ENCODE data around the gene ARHGAP22. TPM values are rescaled to one million over a fixed set of nuclear protein-coding genes. Genes with fewer than 3 reads are reported as not detected.

ARHGAP22 gene
- total RNA-seq, 1 donor from 2014 or later, result 0.82 TPM

DNA sequence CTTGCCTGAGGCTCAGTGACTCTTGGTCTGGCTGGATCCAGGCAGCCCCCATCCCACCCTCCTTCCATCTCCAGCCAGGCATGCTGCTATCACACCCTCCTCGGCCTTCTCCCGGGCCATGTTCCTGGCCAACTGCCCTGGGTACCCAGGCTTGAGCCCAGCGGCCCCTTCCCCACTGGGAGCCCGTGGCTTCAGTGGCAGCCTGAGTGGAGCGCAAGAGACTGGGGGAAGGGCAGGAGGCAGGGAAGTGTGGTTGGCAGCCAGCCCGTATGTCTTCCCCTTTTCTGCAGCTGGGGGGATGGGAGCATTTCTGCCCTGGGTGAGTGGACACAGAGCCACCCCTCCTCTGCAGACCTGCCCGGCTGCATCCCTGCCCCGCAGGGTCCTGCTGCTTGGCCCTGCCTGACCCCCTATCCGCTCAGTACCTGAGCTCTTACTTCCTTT is 148.5 kb downstream of the ARHGAP22 start:
- no peak overlapping the region for H3K4me3 Mint-ChIP-seq
- CTCF ChIA-PET, result no interaction called here
- TF ChIP-seq, protein P1, sequence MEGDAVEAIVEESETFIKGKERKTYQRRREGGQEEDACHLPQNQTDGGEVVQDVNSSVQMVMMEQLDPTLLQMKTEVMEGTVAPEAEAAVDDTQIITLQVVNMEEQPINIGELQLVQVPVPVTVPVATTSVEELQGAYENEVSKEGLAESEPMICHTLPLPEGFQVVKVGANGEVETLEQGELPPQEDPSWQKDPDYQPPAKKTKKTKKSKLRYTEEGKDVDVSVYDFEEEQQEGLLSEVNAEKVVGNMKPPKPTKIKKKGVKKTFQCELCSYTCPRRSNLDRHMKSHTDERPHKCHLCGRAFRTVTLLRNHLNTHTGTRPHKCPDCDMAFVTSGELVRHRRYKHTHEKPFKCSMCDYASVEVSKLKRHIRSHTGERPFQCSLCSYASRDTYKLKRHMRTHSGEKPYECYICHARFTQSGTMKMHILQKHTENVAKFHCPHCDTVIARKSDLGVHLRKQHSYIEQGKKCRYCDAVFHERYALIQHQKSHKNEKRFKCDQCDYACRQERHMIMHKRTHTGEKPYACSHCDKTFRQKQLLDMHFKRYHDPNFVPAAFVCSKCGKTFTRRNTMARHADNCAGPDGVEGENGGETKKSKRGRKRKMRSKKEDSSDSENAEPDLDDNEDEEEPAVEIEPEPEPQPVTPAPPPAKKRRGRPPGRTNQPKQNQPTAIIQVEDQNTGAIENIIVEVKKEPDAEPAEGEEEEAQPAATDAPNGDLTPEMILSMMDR (IDR thresholded peaks at IDR 0.05), result no peak
- peaks cover 10% of the 10 kb centered on the region for H3K4me1 Mint-ChIP-seq
- peak; percentile 37 for ATAC-seq (ENCODE audit: low read depth)
- H3K36me3 Mint-ChIP-seq (ENCODE audit: low read depth), result no peaks in the 10 kb centered on the region
- DNase-seq, result peak; percentile 15
- intact Hi-C loops (cut with micrococcal nuclease), result no loop called here
- H3K27me3 Mint-ChIP-seq, result no peaks in the 10 kb centered on the region
- no peak overlapping the region for H3K27ac Mint-ChIP-seq
- POLR2A ChIA-PET, result no interaction called here
- no peaks in the 10 kb centered on the region for H3K9me3 Mint-ChIP-seq

DNA sequence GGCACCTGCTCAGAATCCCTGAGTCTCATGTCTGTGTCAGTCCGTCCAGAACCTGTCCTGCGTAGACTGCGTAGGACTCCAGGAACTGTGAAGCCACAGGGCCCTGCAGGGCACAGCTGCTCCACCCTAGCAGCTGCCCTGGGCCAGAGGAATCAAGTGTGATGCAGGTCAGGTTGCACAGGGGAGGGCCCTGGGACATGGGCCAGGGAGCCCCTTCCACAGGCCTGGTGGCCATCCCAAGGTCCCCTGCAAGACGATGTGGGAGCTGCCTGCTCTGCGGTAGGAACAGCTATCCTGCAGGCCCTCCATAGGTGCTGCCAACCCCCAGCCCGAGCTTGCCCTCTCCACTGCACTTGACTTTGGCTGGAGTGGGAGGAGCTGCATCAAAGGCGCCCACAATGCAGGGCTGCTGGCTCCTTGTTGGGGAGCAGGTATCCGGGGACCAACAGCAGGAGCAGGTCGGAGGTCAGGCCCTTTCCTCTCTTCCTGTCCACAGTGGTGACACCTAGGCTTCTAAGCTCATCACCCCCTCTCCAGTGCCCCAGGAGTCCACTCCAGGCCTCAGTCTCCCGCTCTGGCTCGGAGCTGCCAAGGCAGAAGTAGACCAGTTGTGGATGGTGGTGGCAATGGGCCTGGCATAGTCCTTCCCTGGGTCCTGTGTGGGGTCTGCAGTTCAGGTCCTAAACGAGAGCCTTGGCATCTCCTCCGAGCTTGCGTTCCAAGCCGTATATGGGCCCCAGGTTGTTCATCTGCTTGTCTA is 149.3 kb downstream of the ARHGAP22 start:
- TF ChIP-seq, protein P1 (IDR thresholded peaks at IDR 0.05), result no peak
- intact Hi-C loops (cut with micrococcal nuclease), result no loop called here
- Mint-ChIP-seq H3K36me3 (ENCODE audit: low read depth) (no peaks in the 10 kb centered on the region), H3K4me3 (no peak overlapping the region), H3K27me3 (no peaks in the 10 kb centered on the region), H3K4me1 (peaks cover 10% of the 10 kb centered on the region), H3K27ac (no peak overlapping the region), H3K9me3 (no peaks in the 10 kb centered on the region)
- ATAC-seq (ENCODE audit: low read depth) (no peak), DNase-seq (peak; percentile 10)
- CTCF ChIA-PET, result no interaction called here
- POLR2A ChIA-PET, result no interaction called here

DNA sequence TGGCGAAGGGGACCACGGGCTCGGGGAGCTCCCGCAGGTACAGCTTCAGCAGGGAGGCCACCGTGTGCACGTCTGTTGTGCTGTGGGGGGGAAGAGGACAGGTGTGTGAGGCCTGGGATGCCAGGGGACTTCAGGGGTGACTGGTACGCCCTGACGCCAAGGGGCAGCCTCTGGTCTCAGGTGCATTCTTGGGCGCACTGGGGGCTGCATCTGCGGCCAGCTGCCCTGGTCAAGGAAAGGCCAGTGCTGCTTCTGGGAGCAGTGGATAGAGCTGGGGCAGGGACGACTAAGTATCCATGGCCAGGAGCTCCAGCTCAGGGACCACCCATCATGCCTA is 149.8 kb downstream of the ARHGAP22 start:
- no peak for ATAC-seq (ENCODE audit: low read depth)
- ChIA-PET POLR2A (no interaction called here), CTCF (no interaction called here)
- Mint-ChIP-seq H3K4me3 (no peak overlapping the region), H3K36me3 (ENCODE audit: low read depth) (no peaks in the 10 kb centered on the region), H3K27ac (no peak overlapping the region), H3K4me1 (peaks cover 10% of the 10 kb centered on the region), H3K27me3 (no peaks in the 10 kb centered on the region), H3K9me3 (no peaks in the 10 kb centered on the region)
- TF ChIP-seq, protein P1 (IDR thresholded peaks at IDR 0.05), result no peak
- no peak for DNase-seq
- intact Hi-C loops (cut with micrococcal nuclease), result no loop called here

GRCh38 chr10:48454302-48455054 is 150.4 kb downstream of the ARHGAP22 start:
- POLR2A ChIA-PET, result no interaction called here
- peaks cover 10% of the 10 kb centered on the region for H3K4me1 Mint-ChIP-seq
- no peaks in the 10 kb centered on the region for H3K9me3 Mint-ChIP-seq
- CTCF ChIA-PET, result no interaction called here
- H3K4me3 Mint-ChIP-seq, result no peak overlapping the region
- H3K27me3 Mint-ChIP-seq, result no peaks in the 10 kb centered on the region
- H3K27ac Mint-ChIP-seq, result no peak overlapping the region
- ATAC-seq (ENCODE audit: low read depth) (no peak), DNase-seq (peak; percentile 7)
- intact Hi-C loops (cut with micrococcal nuclease), result no loop called here
- TF ChIP-seq, protein P1 (IDR thresholded peaks at IDR 0.05), result no peak
- H3K36me3 Mint-ChIP-seq (ENCODE audit: low read depth), result no peaks in the 10 kb centered on the region

DNA sequence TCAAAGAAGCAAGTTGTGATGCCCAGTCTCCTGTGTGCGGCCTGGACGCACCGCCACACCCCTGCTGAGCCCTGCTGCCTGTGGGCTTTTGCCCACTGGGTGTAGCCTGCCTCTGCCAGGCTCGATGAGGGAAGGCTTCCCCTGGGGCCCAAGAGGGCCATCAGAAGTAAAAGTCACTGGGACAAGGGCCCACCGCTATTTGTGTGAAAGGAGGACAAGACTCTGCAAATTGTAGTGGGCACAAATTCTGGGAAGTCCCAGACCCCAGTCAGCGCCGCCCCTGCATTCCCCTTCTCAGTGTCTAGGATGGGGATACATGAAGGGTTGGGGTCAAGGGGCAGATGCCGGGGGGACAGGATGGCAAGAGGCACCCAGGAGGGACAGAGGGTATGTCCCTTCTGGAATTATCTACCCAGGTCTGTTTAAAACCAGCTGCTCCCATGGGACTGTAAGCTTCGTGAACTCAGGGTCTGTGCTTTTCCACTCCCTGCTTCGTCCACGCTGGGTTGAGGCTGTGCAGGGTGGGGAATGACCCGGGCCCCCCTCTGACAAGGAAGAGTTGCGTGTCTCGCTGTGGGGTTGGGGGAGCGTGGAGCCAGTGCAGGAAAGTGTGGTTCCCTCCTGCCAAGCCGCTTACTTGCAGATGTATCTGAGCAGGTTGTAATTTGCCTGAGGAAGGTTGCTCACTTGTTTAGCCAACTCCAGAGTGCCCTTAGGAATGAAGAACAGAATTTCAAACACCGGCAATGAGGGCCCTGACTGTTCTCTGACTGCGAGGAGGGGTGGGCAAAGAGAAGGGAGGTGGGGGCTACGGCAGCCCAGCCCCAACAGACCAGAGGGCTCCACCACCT is 151.2 kb downstream of the ARHGAP22 start:
- Mint-ChIP-seq H3K27ac (no peak overlapping the region), H3K4me1 (peaks cover 10% of the 10 kb centered on the region), H3K36me3 (ENCODE audit: low read depth) (no peaks in the 10 kb centered on the region), H3K9me3 (no peaks in the 10 kb centered on the region), H3K27me3 (peaks cover 2% of the 10 kb centered on the region), H3K4me3 (no peak overlapping the region)
- TF ChIP-seq, protein P1 (IDR thresholded peaks at IDR 0.05), result no peak
- intact Hi-C loops (cut with micrococcal nuclease), result no loop called here
- peak; percentile 10 for DNase-seq
- ATAC-seq (ENCODE audit: low read depth), result no peak
- POLR2A ChIA-PET, result no interaction called here
- CTCF ChIA-PET, result no interaction called here

Data from activated B cell treated with CpG ODN at 0.5 μM for 24 hours (primary cell).